ENCODE results near the gene HDHD5.

DNA sequence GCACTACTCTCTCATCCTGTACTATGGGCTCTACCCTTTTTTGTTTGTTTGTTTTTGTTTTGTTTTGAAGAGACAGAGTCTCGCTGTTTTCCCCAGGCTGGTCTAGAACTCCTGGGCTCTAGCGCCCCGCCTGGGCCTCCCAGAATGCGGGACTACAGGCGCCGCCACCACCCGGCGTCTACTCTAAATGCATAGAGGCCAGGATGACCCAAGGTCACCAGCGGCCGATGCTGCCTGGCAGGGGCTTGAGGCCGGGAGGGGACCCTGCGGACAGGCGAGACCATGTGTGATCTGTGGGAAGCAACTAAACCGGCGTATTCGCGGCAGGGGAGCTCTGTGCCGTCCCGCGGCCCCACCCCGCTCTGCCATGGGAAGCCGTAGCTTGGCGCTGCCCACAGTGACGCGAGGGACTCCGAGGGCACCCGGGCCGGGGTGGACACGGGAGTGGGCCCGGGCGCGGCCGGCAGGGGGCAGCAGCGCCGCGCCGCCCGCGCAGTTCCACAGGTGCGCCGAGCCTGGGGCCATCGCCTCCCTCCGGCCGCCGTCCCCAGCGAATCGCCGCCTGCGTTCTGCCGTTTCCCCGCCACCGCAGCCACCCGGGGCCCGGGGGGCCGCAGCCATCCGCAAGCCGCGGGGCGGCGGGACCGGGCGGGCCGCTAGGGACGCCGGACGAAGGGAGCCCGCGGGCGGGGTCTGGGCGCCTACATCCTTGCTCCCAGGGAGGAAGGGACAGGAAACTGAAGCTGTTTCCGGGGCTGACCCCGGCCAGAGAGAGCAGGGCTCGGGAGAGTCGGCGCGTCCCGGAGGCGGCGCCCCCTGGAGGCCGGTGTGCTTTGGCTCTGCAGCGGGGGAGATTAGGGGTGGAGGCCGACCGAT is 12.3 kb upstream of the HDHD5 start:
- TF ChIP-seq, protein P1, sequence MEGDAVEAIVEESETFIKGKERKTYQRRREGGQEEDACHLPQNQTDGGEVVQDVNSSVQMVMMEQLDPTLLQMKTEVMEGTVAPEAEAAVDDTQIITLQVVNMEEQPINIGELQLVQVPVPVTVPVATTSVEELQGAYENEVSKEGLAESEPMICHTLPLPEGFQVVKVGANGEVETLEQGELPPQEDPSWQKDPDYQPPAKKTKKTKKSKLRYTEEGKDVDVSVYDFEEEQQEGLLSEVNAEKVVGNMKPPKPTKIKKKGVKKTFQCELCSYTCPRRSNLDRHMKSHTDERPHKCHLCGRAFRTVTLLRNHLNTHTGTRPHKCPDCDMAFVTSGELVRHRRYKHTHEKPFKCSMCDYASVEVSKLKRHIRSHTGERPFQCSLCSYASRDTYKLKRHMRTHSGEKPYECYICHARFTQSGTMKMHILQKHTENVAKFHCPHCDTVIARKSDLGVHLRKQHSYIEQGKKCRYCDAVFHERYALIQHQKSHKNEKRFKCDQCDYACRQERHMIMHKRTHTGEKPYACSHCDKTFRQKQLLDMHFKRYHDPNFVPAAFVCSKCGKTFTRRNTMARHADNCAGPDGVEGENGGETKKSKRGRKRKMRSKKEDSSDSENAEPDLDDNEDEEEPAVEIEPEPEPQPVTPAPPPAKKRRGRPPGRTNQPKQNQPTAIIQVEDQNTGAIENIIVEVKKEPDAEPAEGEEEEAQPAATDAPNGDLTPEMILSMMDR (IDR thresholded peaks at IDR 0.05; ENCODE audit: low read depth, low read length, missing input control), result peak; percentile 88
- TF ChIP-seq JUND (IDR thresholded peaks at IDR 0.05) (no peak), RAD21 (IDR thresholded peaks at IDR 0.05) (peak; percentile 76 to 80)

Measured in liver (tissue), 3 donors.